PFSK-1 (cell line): ENCODE measurements around the gene CLCA1.

Source experiments
- FOXP2 ChIP-seq: optimal IDR thresholded peaks from 2 replicates; pipeline ENCODE3; 2011; ENCODE audit warnings: borderline replicate concordance, control low read depth, inconsistent platforms; ENCODE audit not compliant: insufficient read depth; ENCODE audit errors: extremely low read length, extremely low read depth
- POLR2AphosphoS5 ChIP-seq: IDR thresholded peaks from 2 replicates; pipeline ENCODE4 v1.6.1; 2012; ENCODE audit warnings: low read depth, mild to moderate bottlenecking, control low read depth, low read length, moderate library complexity
- REST ChIP-seq, 2 experiments: IDR thresholded peaks; 2 replicates each; pipeline versions ENCODE4 v1.6.1 to v1.8.0; 2011 to 2012; ENCODE audit warnings: low read depth in 2 of 2, low read length in 2 of 2, control low read depth in 1 of 2, inconsistent platforms in 1 of 2, mild to moderate bottlenecking in 1 of 2, moderate library complexity in 1 of 2; ENCODE audit not compliant: insufficient read depth in 1 of 2
- SIN3A ChIP-seq: IDR thresholded peaks from 2 replicates; pipeline ENCODE4 v1.6.1; 2012; ENCODE audit warnings: mild to moderate bottlenecking, low read length, moderate library complexity, borderline replicate concordance; ENCODE audit not compliant: insufficient read depth
- TAF1 ChIP-seq: IDR thresholded peaks from 2 replicates; pipeline ENCODE4 v1.6.1; 2012; ENCODE audit warnings: low read length, control low read depth, borderline replicate concordance; ENCODE audit not compliant: insufficient read depth

The CLCA1 gene

GRCh38 chr1:86466986-86467385, 1.7 kb upstream of the CLCA1 start:
- TF ChIP-seq SIN3A (no peak), FOXP2 (no peak), REST (IDR thresholded peaks at IDR 0.05; ENCODE audit: insufficient read depth in 1 of 2, low read depth in 2 of 2, low read length in 2 of 2) (no peak), POLR2AphosphoS5 (no peak), TAF1 (no peak)

- TF ChIP-seq SIN3A (no peak), FOXP2 (no peak), REST (IDR thresholded peaks at IDR 0.05; ENCODE audit: insufficient read depth in 1 of 2, low read depth in 2 of 2, low read length in 2 of 2) (no peak), POLR2AphosphoS5 (no peak), TAF1 (no peak)
These were observed 2.1 kb downstream of the CLCA1 start for GRCh38 chr1:86470859-86471258.

DNA sequence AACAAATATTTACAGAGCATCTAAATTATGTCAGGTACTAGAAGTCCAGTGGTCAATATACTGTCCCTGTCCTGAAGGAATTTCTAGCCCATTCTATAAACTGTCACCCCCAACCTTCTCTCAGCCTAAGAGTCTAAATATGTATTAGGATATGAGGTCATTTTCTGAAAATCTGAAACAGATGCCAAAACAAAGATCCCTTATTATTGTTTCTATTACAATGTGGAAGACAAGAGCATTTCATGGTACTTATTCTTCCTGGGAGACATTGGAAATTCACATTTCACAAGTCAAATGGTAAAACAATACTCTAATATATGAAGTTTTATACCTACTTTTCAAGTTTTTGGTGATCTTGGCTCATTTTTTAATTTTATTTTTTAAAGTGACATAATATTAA, 2.6 kb downstream of the CLCA1 start:
- no peak for TF ChIP-seq POLR2AphosphoS5
- TF ChIP-seq SIN3A = no peak
- TF ChIP-seq REST (IDR thresholded peaks at IDR 0.05; ENCODE audit: insufficient read depth in 1 of 2, low read depth in 2 of 2, low read length in 2 of 2) = no peak
- TF ChIP-seq FOXP2 = no peak

DNA sequence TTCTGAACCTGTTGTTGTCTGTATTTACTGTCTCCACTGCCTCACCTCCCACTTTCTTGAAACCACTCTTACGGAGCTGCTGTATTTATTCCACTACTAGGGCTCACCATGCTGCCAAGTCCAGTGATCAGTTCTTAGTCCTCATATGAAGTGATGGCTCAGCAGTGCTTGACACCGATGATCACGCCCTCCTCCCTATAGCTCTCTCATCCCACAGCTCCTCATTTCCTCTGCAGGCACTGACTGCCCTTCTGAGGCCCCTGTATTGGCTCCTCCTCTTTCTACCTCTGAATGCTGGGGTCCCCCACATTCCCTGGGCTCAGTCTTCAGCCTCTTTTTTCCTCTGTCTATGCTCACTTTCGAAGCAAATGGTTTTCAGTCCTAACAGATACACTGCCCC, 3.4 kb downstream of the CLCA1 start:
- no peak for TF ChIP-seq FOXP2

DNA sequence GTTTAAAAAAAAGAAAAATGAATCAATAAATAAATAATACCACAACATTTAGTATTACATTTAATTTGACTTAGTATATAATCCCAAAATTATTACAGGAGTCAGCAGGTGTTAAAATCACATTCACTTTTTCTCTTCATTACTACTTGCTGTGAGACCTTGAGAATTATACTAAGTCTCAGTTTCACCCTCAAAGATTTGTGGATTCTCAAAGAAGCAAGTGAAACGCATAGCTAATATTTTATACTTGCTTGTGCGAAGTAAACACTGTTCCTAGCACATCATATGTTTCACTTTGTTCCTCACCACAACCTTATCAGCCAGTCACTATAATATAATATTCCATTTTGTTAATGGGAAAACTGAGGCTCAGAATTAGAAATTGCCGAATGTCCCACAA, 4.0 kb downstream of the CLCA1 start:
- TF ChIP-seq TAF1 (no peak), REST (IDR thresholded peaks at IDR 0.05; ENCODE audit: insufficient read depth in 1 of 2, low read depth in 2 of 2, low read length in 2 of 2) (no peak), SIN3A (no peak), POLR2AphosphoS5 (no peak), FOXP2 (no peak)
